ENCODE results near the gene SMPDL3B. TPM values are rescaled to one million over a fixed set of nuclear protein-coding genes. Genes with fewer than 3 reads are reported as not detected.

SMPDL3B gene
- total RNA-seq, result 1 to 10 TPM in 2 of 4 donors, under 1 TPM in 2; 0.76 to 6.3 (median 1.9) TPM

GRCh38 chr1:27934818-27935549, at the start of gene SMPDL3B:
Gene SMPDL3B (plus strand): TSS chr1:27935000. CDS start chr1:27935184, 184 bp downstream.
- peak within 1 kb of the TSS; percentile 8 to 47 (median 29) for H3K4me3 ChIP-seq
- peak in 3 of 6 experiments; percentile 14 to 21 (median 14) for TF ChIP-seq CTCF (IDR thresholded peaks at IDR 0.05)
- TF ChIP-seq POLR2A (IDR thresholded peaks at IDR 0.05), result no peak
- intact Hi-C loops (cut with DNase I), result no loop called here
- H3K4me1 ChIP-seq, result peaks cover 0 to 12% (median 0%) of the 10 kb centered on the region in 3 donors
- no peaks in the 10 kb centered on the region for H3K36me3 ChIP-seq
- no peak for DNase-seq
- H3K9me3 ChIP-seq, result no peaks in the 10 kb centered on the region
- WGBS, 2 donors, result 2 to 9% methylated on average over 9 to 12 of the region's 16 CpGs
- peaks cover 0 to 28% (median 0%) of the 10 kb centered on the region in 4 donors for H3K27me3 ChIP-seq
- no peak within 1 kb of the TSS for H3K27ac ChIP-seq

GRCh38 chr1:27885114-27885528, 49.7 kb upstream of the SMPDL3B start:
- intact Hi-C loops (cut with DNase I), result no loop called here
- WGBS, 2 donors, result 65 to 72% methylated on average over 5 to 8 of the region's 8 CpGs
- Histone ChIP-seq H3K9me3 (no peaks in the 10 kb centered on the region), H3K27me3 (no peaks in the 10 kb centered on the region), H3K4me3 (no peak overlapping the region), H3K4me1 (peaks cover 0 to 4% (median 0%) of the 10 kb centered on the region in 3 donors), H3K27ac (peak overlapping the region; percentile 30 to 87 (median 56)), H3K36me3 (peaks cover 0 to 51% (median 0%) of the 10 kb centered on the region in 3 donors)
- DNase-seq, result no peak
- TF ChIP-seq CTCF (IDR thresholded peaks at IDR 0.05) (no peak), POLR2A (IDR thresholded peaks at IDR 0.05) (no peak)

GRCh38 chr1:27885621-27886352, 49.0 kb upstream of the SMPDL3B start:
- intact Hi-C loops (cut with DNase I), result no loop called here
- Histone ChIP-seq H3K9me3 (no peaks in the 10 kb centered on the region), H3K27me3 (no peaks in the 10 kb centered on the region), H3K36me3 (peaks cover 0 to 58% (median 0%) of the 10 kb centered on the region in 3 donors), H3K27ac (peak overlapping the region; percentile 30 to 87 (median 56)), H3K4me1 (peaks cover 0 to 4% (median 0%) of the 10 kb centered on the region in 3 donors), H3K4me3 (no peak overlapping the region)
- WGBS, 2 donors, result 72 to 79% methylated on average over 11 to 15 of the region's 15 CpGs
- TF ChIP-seq CTCF (IDR thresholded peaks at IDR 0.05) (no peak), POLR2A (IDR thresholded peaks at IDR 0.05) (peak in 1 of 4 donors; percentile 5)
- no peak for DNase-seq

GRCh38 chr1:27886353-27886679, 48.5 kb upstream of the SMPDL3B start:
- Histone ChIP-seq H3K27ac (peak overlapping the region; percentile 14 to 87 (median 33)), H3K36me3 (peaks cover 0 to 63% (median 0%) of the 10 kb centered on the region in 3 donors), H3K4me1 (peaks cover 0 to 4% (median 0%) of the 10 kb centered on the region in 3 donors), H3K9me3 (no peaks in the 10 kb centered on the region), H3K4me3 (no peak overlapping the region), H3K27me3 (no peaks in the 10 kb centered on the region)
- no peak for DNase-seq
- intact Hi-C loops (cut with DNase I), result no loop called here
- TF ChIP-seq CTCF (IDR thresholded peaks at IDR 0.05) (no peak), POLR2A (IDR thresholded peaks at IDR 0.05) (no peak)
- 42 to 75% methylated on average over 1 to 2 of the region's 2 CpGs for WGBS, 2 donors

- intact Hi-C loops (cut with DNase I), result no loop called here
- H3K4me3 ChIP-seq, result no peak overlapping the region
- peaks cover 0 to 4% (median 0%) of the 10 kb centered on the region in 3 donors for H3K4me1 ChIP-seq
- WGBS, 2 donors, result 61 to 71% methylated on average over 3 of the region's 3 CpGs
- TF ChIP-seq POLR2A (IDR thresholded peaks at IDR 0.05) (no peak), CTCF (IDR thresholded peaks at IDR 0.05) (no peak)
- no peak for DNase-seq
- peak overlapping the region; percentile 14 to 87 (median 33) for H3K27ac ChIP-seq
- H3K27me3 ChIP-seq, result no peaks in the 10 kb centered on the region
- H3K36me3 ChIP-seq, result peaks cover 0 to 67% (median 0%) of the 10 kb centered on the region in 3 donors
- no peaks in the 10 kb centered on the region for H3K9me3 ChIP-seq
Measured at GRCh38 chr1:27886744-27887143, 48.1 kb upstream of the SMPDL3B start.

Measured in esophagus squamous epithelium (tissue), 5 donors.